Measurements from ENCODE around the gene NDUFS2.

The NDUFS2 gene

DNA sequence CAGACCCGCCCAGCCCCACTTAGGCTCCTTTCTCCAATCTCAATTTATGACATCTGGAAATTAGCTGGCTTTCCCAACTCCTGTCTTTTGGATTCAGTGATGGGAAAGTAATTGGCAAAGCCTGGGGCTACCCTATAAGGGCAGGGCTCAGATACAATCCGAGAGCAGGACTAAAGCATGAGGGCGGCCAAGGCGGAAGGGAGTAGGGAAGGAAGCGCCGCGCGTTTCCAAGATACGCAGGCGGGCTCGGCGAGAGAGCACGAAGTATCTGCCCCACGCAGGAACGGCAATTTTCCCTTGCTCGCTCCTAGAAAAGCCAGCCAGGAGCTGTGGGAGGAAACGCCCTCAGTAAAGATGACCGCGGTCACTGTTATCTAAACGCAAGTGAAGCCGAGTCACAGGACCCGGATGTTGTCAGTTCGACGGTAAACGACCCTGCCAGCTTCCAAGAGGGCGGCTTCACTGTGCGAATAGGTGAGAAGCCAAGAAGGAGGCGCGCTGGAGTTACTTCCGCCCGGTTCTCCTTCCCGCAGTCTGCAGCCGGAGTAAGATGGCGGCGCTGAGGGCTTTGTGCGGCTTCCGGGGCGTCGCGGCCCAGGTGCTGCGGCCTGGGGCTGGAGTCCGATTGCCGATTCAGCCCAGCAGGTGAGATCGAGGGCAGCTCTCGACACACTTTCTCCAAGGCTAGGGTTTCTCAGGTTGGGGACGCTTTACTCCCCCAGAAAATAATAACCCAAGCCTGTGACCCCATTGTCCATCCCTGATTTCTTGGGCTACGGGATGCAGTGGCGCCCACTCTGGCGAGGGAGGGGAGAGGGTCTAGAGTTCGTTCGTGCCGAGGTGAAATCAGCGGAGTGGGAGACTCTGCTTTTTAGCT lies at the start of gene NDUFS2:
NDUFS2 (plus strand) TSS at position 532 of the 877 bp plus-strand sequence; CDS start at position 551, 19 bp downstream.
- in situ Hi-C loops (cut with MboI; ENCODE audit: low sequenced_read_pairs): no loop called here

DNA sequence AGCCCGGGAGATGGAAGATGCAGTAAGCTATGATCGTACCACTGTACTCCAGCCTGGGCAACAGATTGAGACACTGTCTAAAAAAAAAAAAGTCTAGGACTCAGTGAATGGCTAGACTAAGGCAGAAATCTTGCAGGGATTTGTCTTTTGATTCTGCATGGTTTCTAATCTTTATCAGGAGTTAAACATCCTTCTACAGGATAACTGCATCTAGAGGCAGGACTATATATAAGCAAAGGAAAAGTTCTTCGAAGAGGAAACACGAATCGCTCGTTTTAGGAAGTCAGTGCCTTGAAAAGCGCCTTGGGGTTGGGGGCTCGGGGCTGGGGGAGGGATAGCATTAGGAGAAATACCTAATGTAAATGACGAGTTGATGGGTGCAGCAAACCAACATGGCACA lies 49.0 kb upstream of the NDUFS2 start:
- in situ Hi-C loops (cut with MboI; ENCODE audit: low sequenced_read_pairs): no loop called here

DNA sequence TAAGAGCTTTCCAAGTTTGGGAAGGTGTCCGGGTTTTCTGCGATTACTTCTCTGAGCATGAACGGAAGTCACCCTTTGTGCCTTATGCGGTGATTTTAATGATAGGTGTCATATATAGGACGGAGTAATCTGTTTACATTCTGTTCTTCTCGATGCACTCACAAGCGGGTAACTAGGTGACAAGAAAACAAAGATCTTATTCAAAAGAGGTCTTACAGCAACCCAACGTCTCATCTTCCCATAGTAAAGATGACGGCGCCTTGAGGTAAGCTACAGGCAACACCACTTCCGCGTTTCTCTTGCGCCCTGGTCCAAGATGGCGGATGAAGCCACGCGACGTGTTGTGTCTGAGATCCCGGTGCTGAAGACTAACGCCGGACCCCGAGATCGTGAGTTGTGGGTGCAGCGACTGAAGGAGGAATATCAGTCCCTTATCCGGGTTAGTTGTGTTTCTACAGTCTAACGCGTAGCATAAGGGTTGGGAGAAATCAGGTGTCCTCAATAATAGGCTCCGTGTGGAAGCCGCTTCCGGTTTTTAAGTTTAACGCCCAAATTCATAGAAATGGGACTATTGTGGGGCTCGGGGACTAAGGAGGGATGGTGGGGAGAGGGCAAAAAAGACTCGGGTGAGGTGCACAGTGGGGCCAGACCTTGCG lies 48.4 kb upstream of the NDUFS2 start, which contains the start of gene UFC1:
UFC1 (plus strand) TSS at position 297 of the 656 bp plus-strand sequence; CDS start at position 317, 20 bp downstream.
- in situ Hi-C loops (cut with MboI; ENCODE audit: low sequenced_read_pairs): no loop called here

DNA sequence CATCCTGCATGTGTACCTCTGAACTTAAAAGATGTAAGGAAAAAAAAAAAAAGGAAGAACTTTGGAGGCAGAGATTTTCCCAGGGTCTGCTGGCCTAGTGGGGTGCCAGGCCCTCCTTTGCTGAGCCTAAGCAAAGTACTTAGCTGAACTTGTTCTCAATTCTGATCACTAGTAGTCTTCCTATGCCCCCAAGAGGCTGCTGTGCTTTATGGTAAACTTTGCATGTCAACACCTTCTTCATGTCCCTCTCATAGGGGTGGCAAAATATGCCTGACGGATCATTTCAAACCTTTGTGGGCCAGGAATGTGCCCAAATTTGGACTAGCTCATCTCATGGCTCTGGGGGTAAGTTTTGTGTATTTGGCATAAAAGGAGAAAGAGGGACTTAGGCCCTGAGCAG lies 44.3 kb upstream of the NDUFS2 start:
- in situ Hi-C loops (cut with MboI; ENCODE audit: low sequenced_read_pairs): no loop called here

DNA sequence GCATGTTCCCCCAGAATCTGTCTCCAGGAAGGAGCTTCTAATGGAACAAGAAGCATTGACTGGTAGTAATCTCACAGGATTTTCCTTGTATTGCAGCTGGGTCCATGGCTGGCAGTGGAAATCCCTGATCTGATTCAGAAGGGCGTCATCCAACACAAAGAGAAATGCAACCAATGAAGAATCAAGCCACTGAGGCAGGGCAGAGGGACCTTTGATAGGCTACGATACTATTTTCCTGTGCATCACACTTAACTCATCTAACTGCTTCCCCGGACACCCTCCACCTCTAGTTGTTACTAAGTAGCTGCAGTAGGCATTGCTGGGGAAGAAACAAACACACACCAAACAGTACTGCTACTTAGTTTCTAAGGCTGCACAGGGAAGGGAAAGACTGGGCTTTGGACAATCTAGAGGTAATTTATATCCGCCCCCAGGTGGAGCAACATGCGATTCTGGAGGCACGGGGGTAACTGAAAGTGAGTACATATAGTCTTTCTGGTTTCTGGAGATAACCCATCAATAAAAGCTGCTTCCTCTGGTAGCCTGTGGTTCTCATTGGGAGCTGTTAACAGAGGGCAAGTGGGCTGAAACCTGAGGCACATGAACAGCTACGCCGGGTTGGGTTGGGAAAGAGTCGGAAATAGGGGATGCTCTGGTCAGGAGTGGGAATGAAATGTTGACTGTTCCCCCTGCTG lies 43.7 kb upstream of the NDUFS2 start:
- in situ Hi-C loops (cut with MboI; ENCODE audit: low sequenced_read_pairs): no loop called here

DNA sequence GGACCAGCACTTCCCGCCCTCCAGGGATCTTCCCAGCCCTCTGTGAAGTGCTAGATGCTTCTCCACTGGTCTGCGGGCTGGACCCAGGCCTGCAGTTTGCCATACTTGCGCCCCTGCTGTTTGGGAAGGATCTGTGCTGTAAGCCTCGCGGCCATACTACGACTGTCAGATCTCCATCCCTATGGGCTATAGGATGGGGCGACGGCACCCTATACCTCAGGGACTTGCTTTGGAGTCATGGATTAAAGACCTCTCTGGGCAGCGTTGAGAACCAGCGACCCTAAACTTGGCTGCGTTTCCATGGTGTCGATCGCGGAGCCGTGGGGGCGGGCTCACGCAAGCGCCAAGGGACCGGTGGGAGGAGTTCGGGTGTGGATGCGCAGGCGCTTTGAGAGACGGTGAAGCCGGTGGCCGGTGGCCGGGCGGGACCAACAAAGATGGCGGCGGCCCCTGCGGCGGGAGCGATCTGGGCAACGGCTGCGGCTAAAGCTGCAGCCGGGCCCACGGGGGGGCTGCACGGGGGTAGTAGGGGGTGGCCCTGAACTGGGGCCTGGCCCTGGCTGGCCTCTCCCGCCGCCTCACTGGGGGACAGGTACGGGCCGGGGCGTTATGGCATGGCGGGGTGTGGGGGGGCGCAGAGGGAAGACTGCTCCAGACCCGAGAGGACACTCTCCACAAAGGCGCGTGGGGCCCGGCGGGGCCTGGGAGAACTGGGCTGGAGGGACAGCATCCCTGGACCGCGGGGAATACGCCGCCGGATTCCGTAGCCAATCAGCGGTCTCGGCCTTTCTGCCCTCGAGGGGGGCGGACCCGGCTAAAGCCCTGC lies 42.9 kb upstream of the NDUFS2 start, which contains the start of gene USP21:
USP21 (plus strand) TSS at position 414 of the 826 bp plus-strand sequence. CDS start 1,141 bp downstream, outside the sequence.
- in situ Hi-C loops (cut with MboI; ENCODE audit: low sequenced_read_pairs): no loop called here

DNA sequence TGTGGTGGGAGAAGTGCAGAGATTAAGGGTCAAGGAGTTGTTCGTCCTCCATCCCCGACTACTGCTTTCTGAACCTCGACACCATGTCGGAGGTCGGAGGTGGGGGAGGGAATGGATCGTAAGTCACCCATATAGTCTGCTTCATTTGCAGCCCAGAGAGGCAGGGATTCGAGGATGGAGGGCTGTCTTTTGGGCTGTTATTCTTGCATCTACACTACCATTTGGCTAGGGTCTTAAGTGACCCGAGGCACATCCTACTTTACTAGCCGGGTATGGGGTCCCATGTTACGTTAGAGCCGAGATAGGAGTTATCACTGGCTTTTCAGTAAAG lies 42.3 kb upstream of the NDUFS2 start:
- in situ Hi-C loops (cut with MboI; ENCODE audit: low sequenced_read_pairs): no loop called here

DNA sequence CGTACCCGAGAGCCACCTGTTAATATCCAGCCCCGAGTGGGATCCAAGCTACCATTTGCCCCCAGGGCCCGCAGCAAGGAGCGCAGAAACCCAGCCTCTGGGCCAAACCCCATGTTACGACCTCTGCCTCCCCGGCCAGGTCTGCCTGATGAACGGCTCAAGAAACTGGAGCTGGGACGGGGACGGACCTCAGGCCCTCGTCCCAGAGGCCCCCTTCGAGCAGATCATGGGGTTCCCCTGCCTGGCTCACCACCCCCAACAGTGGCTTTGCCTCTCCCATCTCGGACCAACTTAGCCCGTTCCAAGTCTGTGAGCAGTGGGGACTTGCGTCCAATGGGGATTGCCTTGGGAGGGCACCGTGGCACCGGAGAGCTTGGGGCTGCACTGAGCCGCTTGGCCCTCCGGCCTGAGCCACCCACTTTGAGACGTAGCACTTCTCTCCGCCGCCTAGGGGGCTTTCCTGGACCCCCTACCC lies 41.5 kb upstream of the NDUFS2 start:
- in situ Hi-C loops (cut with MboI; ENCODE audit: low sequenced_read_pairs): no loop called here

DNA sequence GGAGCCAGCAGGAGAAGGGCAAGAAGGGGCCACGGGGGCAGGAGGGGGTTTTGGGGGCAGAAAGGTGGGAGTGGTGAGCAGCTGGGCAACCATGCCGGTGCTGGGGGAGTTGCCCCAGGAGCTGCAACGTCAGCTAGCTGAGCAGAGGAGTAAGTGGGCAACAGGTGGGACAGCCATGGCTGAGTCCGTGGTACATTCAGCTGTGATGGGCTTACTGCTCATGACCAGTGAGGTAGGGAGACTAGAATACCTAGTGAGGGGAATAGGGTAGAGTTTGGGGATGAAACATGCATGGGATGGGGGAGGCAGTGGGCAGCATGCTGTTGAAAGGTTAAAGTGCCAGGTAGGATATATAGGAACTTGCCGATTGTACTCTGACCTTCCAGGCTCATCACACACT lies 40.5 kb upstream of the NDUFS2 start:
- in situ Hi-C loops (cut with MboI; ENCODE audit: low sequenced_read_pairs): no loop called here

DNA sequence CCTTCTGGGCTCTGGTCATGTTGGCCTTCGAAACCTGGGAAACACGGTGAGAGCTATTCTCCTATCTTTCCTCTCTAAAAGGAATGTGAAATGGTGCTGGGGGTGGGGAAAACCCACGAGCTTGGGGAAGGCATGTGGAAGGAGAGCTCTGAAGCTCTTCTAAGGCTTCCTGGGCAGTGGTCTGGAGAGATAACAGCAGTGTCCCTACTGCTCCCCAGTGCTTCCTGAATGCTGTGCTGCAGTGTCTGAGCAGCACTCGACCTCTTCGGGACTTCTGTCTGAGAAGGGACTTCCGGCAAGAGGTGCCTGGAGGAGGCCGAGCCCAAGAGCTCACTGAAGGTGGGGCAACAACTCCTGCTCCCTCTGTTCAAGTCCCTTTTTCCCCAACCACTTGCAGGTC lies 40.1 kb upstream of the NDUFS2 start:
- in situ Hi-C loops (cut with MboI; ENCODE audit: low sequenced_read_pairs): no loop called here

DNA sequence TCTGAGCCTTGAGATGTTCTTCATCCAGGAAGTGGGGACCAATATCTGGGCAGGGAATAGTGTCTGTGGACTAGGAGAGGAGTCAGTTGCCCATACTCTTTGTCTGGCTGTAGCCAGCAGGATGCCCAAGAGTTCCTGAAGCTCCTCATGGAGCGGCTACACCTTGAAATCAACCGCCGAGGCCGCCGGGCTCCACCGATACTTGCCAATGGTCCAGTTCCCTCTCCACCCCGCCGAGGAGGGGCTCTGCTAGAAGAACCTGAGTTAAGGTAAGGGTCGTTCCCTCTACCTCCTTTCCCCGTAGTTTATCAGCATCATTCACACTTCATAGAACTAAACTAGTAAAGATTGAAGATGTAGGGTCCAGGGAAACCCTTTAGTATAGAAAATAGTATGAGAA lies 39.4 kb upstream of the NDUFS2 start:
- in situ Hi-C loops (cut with MboI; ENCODE audit: low sequenced_read_pairs): no loop called here

DNA sequence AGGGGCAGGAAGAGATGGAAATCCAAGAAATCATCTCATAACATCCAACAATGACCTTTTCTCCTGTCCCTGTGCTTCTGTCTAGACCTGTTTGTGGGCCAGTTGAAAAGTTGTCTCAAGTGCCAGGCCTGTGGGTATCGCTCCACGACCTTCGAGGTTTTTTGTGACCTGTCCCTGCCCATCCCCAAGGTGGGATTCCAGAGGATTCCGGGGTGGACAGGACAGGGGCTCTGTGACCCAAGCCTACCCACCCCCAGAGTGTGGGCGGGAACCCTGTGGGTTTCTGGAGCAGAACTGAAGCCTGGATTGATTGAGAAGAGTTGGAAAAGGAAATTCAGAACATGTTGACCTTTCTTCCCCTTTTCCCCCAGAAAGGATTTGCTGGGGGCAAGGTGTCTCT lies 38.4 kb upstream of the NDUFS2 start:
- in situ Hi-C loops (cut with MboI; ENCODE audit: low sequenced_read_pairs): no loop called here

DNA sequence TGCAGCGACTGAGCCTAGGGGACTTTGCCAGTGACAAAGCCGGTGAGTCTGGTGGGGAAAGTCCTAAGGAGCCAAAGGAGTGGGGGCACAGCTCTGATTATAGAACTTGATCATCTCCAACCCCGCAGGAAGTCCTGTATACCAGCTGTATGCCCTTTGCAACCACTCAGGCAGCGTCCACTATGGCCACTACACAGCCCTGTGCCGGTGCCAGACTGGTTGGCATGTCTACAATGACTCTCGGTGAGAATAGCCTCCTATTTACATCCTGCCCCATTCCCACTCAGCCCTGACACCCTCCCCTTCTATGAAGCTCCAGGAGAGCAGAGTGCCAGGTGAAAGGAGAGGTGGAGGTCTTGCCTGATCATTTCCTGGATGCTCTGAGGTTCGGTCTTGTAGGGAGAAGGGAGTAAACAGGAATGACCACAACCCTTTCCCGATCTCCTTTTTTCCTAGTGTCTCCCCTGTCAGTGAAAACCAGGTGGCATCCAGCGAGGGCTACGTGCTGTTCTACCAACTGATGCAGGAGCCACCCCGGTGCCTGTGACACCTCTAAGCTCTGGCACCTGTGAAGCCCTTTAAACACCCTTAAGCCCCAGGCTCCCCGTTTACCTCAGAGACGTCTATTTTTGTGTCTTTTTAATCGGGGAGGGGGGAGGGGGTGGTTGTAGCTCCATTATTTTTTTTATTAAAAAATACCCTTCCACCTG lies 37.1 kb upstream of the NDUFS2 start:
- in situ Hi-C loops (cut with MboI; ENCODE audit: low sequenced_read_pairs): no loop called here

DNA sequence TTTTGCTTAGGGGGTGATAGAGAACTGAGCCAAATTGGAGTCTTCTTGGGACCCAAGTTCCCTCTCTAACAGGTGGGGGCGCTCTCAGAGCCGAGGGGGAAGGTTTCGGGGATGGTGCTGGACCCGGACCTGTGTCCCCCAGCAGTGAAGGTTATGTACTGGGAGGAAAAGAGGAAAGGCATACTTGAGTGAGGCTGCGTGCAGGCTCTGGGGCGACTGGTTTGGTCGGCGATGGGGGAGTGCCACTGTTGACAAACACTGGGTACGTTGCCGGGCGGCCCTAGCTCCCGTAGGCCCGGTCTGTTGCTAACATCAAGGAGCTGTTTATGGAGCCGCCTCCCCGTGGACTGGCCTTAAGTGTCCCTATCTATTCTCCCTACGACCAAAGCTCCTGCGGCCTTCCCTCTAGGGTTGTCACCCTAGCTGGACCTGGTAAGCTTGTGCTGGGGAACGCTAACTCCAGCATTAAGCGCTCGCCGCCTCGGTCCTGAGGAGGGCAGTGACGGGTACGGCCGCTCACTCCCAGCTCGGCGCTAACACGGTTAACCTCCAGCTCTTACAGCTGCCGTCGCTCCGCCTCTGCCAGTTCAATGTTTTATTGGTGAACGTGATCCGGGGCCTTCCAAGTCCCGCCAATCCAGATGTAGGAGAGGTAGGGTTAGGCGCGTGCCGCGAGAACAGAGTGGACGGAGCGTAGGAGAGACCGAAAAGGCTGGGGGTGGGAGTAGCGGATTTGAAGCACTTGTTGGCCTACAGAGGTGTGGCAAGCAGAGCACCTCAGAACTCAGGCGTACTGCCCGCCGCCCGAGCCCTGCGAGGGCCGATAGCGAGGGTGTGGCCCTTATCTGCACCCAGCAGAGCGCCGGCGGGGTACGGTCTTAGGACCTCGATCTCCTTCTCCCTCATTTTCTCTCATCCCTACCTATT lies 36.2 kb upstream of the NDUFS2 start, which contains the start of gene PPOX:
PPOX (plus strand) TSS at position 685 of the 927 bp plus-strand sequence. CDS start 422 bp downstream, outside the sequence.
- in situ Hi-C loops (cut with MboI; ENCODE audit: low sequenced_read_pairs): no loop called here

DNA sequence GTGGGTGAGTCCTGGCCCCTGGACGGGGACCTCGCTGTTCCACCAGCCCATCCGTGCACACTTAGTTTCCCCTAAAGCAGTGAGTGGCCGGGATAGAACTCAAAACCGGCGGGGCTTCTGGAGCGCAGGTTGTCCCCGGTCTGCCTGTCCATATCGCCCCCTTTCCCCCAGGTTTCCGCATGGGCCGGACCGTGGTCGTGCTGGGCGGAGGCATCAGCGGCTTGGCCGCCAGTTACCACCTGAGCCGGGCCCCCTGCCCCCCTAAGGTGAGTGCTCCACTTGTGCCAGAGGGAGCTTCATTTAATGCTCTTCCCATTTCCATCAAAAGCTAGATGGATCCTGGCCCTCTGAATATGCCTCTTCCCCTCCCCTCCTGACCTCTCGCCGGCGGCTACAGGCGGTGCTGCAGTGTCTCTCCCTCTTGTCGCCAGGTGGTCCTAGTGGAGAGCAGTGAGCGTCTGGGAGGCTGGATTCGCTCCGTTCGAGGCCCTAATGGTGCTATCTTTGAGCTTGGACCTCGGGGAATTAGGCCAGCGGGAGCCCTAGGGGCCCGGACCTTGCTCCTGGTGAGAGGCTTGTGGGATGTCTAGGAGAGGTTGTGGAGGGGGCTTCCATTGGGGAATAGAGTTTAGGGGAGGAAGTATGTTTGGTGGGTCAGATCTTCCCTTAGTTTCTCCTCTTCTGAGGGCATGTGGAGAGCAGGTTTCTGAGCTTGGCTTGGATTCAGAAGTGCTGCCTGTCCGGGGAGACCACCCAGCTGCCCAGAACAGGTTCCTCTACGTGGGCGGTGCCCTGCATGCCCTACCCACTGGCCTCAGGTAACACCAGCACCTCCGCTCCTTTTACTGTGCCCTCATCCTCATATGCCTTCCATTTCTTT lies 35.3 kb upstream of the NDUFS2 start:
- in situ Hi-C loops (cut with MboI; ENCODE audit: low sequenced_read_pairs): no loop called here

DNA sequence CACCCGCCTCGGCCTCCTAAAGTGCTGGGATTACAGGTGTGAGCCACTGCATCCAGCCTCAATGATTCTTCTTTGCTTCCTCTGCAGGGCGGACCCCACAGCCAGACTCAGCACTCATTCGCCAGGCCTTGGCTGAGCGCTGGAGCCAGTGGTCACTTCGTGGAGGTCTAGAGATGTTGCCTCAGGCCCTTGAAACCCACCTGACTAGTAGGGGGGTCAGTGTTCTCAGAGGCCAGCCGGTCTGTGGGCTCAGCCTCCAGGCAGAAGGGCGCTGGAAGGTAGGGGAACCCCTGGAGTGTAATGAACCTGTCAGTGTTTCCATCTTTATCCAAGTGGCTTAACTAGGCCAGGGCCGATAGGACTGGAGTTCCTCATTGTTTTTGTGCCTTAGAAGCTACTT lies 33.3 kb upstream of the NDUFS2 start:
- in situ Hi-C loops (cut with MboI; ENCODE audit: low sequenced_read_pairs): no loop called here

DNA sequence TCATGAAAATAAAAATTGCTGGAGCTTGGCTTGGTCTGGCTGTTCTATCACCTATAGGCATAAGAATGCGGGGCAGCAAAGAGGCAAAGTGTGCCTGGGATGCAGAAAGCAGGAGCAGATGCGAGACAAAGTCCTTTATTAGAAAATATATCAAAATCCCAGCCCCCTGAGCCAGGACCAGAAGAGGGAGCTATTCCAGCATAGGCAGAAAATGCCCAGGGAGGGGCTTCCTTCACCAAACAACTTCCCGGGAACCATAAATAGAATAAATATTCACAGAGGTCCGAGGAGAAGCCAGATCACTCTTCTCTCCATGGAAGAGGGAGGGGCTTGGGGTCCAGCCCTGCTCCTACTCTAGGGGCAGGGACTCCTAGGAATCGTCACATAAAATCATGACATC lies 31.0 kb upstream of the NDUFS2 start:
- in situ Hi-C loops (cut with MboI; ENCODE audit: low sequenced_read_pairs): no loop called here

DNA sequence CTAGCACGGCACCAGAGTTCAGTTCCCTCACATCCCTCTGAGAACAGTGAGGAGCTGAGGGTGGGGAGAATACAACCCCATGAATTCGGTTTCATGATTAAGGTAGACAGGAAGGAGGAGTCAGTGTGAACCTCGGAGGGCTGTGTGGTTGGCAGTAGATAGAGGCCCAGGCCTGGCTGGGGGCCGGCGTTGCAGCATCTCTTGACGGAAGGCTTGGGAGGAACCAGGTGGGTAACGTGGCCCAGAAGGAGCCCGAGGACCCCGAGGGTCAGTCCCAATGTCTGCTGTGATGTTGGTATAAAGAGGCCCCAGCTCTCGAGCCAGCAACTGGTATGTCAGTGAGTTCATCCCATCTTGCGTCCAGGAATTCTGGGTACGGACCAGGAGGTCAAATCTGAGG lies 30.5 kb upstream of the NDUFS2 start:
- in situ Hi-C loops (cut with MboI; ENCODE audit: low sequenced_read_pairs): no loop called here
